ENCODE measurements around the gene RYR3. TPM values are rescaled to one million over a fixed set of nuclear protein-coding genes. Genes with fewer than 3 reads are reported as not detected.

The RYR3 gene
- total RNA-seq, 1 donor from 2014 or later: 15.4 TPM

GRCh38 chr15:33384307-33384706 is 73.5 kb downstream of the RYR3 start:
- DNase-seq: no peak

GRCh38 chr15:33392453-33392852 is 81.7 kb downstream of the RYR3 start:
- no peak for DNase-seq

- DNase-seq: no peak
Observed at GRCh38 chr15:33393546-33393945, 82.8 kb downstream of the RYR3 start.

GRCh38 chr15:33395321-33395720 is 84.6 kb downstream of the RYR3 start:
- DNase-seq: no peak

GRCh38 chr15:33395846-33396245 is 85.1 kb downstream of the RYR3 start:
- DNase-seq: no peak

GRCh38 chr15:33396475-33396874 is 85.7 kb downstream of the RYR3 start:
- DNase-seq: no peak

- no peak for DNase-seq
Observed at GRCh38 chr15:33398555-33398954, 87.8 kb downstream of the RYR3 start.

GRCh38 chr15:33400941-33401340 is 90.2 kb downstream of the RYR3 start:
- DNase-seq: no peak

- no peak for DNase-seq
Observed at GRCh38 chr15:33402600-33402999, 91.8 kb downstream of the RYR3 start.

- DNase-seq: no peak
Observed at GRCh38 chr15:33405096-33405495, 94.3 kb downstream of the RYR3 start.

- DNase-seq: no peak
Observed at GRCh38 chr15:33411596-33412540, 101.1 kb downstream of the RYR3 start.

- DNase-seq: no peak
Observed at GRCh38 chr15:33419701-33420100, 108.9 kb downstream of the RYR3 start.

- DNase-seq: no peak
Observed at GRCh38 chr15:33424025-33424424, 113.3 kb downstream of the RYR3 start.

- DNase-seq: no peak
Observed at GRCh38 chr15:33425142-33425541, 114.4 kb downstream of the RYR3 start.

- DNase-seq: no peak
Observed at GRCh38 chr15:33430577-33430976, 119.8 kb downstream of the RYR3 start.

- DNase-seq: no peak
Observed at GRCh38 chr15:33433821-33434220, 123.1 kb downstream of the RYR3 start.

GRCh38 chr15:33438396-33438795 is 127.6 kb downstream of the RYR3 start:
- no peak for DNase-seq

- no peak for DNase-seq
Observed at GRCh38 chr15:33440900-33441299, 130.1 kb downstream of the RYR3 start.

GRCh38 chr15:33442449-33442848 is 131.7 kb downstream of the RYR3 start:
- DNase-seq: no peak

- no peak for DNase-seq
Observed at GRCh38 chr15:33443708-33444107, 132.9 kb downstream of the RYR3 start.

GRCh38 chr15:33445984-33446383 is 135.2 kb downstream of the RYR3 start:
- no peak for DNase-seq

GRCh38 chr15:33448151-33448550 is 137.4 kb downstream of the RYR3 start:
- no peak for DNase-seq

GRCh38 chr15:33448961-33449606 is 138.3 kb downstream of the RYR3 start:
- no peak for DNase-seq

- no peak for DNase-seq
Observed at GRCh38 chr15:33449810-33450209, 139.0 kb downstream of the RYR3 start.
